HG03196 (cell line): ENCODE results near the gene ASMTL.
"Not testable (repeated sequence)": the region's sequence is repeated elsewhere in the genome, so short reads cannot be mapped to it uniquely, and the experiment has no call there.

Experiments used
- ATAC-seq: cut with Tn5 transposase; IDR thresholded peaks from one replicate; pipeline ENCODE4 v1.9.1; 2021; ENCODE audit not compliant: unreplicated experiment

ASMTL gene

DNA sequence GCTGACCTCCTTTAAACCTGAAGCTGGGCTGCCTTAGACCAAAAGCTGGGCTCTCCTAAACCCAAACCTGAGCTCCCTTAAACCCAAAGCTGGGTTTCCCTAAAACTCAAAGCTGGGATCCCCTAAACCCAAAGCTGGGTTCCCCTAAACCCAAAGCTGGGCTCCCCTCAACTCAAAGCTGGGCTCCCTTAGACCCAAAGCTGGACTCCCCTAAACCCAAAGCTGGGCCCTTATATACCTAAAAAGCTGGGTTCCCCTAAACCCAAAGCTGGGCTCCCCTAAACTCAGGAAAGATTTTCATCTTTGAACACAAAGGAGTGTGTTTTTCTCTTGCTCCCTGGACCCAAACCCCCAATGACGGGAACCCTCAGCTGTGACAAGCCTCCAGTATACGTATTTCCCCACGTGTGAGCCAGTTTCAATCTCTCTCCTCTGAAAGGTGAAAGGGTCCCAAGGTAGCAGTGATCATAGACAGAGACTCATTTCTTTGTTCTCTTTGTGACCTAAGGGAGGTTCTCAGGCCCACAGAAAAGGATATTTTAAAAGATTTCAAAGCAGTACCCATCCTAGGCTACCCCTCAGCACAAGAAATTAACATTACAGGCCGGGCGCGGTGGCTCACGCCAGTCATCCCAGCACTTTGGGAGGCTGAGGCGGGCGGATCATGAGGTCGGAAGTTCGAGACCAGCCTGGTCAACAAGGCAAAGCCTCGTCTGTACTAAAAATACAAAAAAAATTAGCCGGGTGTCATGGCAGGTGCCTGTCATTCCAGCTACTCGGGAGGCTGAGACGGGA lies 31.3 kb upstream of the ASMTL start:
- peak; percentile 42 for ATAC-seq

DNA sequence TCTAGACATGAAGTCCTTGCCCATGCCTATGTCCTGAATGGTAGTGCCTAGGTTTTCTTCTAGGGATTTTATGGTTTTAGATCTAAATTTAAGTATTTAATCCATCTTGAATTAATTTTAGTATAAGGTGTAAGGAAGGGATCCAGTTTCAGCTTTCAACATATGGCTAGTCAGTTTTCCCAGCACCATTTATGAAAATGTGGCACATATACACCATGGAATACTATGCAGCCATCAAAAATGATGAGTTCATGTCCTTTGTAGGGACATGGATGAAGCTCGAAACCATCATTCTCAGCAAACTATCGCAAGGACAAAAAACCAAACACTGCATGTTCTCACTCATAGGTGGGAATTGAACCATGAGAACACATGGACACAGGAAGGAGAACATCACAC lies 29.8 kb upstream of the ASMTL start:
- not testable (repeated sequence) for ATAC-seq

DNA sequence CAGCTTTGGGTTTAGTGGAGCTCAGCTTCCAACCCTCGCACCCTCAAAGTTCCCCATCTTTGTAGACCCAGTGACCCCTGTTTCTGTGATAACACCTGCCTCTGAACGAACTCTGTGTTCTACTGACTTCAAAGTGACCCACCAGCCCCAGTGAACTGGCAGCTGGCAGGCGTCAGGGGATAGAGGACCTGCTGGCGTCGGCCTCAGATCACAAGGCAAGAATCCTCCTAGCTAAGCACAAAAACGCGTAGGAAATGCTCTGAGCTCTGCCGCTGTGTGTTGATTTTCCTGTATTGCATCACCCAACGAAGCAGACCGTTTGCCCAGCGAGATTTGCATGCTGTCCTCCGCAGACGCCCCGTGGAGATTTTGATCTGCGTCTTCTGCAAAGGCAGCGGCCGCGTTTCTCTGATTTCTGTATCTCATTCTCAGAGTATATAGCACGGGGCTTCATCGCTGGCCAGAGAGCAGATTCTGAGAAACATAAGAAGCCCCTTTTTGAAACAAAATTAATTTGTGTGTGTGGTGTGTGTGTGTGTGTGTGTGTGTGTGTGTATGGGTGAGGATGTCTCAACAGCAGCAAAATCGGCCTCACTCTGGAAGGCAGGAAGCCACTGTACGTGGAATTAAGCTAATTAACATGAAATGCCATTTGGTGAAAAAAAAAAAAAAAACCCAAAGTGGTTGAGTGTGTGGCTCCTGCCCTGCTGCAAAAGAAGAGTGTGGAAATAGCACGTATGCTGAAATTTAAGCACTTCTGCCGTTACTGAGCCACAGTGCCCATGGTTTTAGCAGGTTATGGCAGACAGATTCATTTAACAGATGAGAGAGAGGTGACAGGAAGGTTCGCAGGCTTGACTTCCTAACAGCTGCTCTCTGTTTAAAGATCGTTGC lies 29.2 kb upstream of the ASMTL start:
- ATAC-seq, result peak; percentile 61

GRCh38 chrX:1480082-1480785 lies 27.5 kb upstream of the ASMTL start:
- ATAC-seq, result no peak

DNA sequence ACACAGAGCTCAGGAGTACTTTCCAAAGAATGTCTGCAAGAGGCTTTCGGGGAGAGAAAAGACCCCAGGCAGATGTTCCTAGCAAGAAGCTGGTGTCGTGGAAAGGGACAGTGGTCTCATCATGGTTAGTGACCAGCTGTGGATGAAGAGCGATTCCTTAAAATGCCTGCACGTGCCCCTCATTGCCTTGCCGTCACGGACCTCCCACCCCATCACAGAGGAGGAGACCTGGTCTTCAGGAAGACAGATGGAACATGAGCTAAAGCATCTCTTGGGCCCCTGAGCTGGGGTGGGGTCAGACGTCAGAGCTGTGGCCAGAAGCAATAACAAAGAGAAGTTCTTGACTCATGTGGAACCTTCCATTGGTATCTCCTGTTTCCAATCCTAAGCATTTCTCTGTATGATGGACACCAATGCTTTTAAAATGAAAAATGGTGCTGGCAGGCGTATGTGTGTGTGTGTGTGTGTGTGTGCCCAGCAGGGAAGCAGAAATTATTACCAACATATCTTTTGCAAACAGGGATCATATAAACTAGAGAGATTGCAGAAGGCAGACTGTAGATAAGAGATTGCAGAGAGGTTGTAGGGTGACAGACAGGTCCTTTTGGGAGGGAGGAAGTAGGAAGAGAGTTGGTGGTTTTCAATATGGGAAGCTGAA lies 25.2 kb upstream of the ASMTL start:
- ATAC-seq, result no peak

GRCh38 chrX:1477229-1477628 lies 24.5 kb upstream of the ASMTL start:
- no peak for ATAC-seq

- no peak for ATAC-seq
Observed at GRCh38 chrX:1476682-1477081, 24.0 kb upstream of the ASMTL start.

GRCh38 chrX:1475881-1476280 lies 23.2 kb upstream of the ASMTL start:
- no peak for ATAC-seq

DNA sequence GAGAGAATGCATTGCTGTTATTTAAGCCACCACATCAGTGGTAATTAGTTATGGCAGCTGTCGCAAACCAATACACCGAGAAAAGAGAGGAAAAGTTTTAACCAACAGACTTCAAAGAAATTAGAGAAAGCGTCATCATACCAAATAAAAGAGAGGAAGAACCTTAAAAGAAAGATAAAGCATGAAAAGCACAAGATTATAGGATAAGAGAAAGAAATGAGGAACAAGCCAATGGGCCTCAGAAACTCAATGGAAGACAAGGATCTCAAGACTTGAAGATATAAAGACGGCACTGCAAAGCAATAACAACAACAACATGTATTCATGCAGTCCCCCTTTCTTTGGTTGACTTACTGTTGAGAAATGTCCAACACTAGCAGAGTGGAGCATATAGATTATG lies 22.8 kb upstream of the ASMTL start:
- no peak for ATAC-seq

- not testable (repeated sequence) for ATAC-seq
Observed at GRCh38 chrX:1474593-1474992, 21.9 kb upstream of the ASMTL start.

GRCh38 chrX:1472975-1473374 lies 20.3 kb upstream of the ASMTL start:
- no peak for ATAC-seq

- peak; percentile 71 for ATAC-seq
Observed at GRCh38 chrX:1468250-1468772, 15.6 kb upstream of the ASMTL start.

DNA sequence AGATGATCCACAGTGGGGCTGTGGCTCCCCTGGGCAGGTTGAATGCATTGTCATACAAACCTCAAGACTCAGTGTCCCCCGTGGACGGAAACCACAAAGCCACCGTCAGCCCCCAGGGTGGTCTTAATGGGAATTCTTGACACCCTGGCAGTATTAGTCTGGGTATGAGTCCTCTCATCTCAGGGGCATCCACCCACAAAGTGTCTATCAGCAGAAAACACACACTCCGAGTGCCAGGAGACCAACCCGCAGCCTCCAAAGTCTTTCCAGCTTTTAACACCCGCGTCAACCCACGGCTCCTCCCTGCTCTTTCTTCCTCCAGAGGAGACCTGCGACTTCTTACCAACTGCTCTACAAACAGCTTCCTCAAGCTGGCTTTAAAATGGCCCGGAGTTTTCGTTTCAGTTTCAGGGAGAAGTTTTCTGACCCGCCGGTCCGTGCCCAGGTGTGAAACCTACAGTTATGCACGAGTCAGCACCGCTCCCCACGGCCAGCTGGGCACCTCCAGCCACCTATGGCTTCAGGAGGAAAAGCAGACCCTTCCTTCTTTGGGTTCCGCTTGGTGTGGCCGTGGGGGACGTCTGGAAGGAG lies 14.4 kb upstream of the ASMTL start:
- peak; percentile 44 for ATAC-seq

- ATAC-seq, result no peak
Observed at GRCh38 chrX:1466232-1466661, 13.5 kb upstream of the ASMTL start.

DNA sequence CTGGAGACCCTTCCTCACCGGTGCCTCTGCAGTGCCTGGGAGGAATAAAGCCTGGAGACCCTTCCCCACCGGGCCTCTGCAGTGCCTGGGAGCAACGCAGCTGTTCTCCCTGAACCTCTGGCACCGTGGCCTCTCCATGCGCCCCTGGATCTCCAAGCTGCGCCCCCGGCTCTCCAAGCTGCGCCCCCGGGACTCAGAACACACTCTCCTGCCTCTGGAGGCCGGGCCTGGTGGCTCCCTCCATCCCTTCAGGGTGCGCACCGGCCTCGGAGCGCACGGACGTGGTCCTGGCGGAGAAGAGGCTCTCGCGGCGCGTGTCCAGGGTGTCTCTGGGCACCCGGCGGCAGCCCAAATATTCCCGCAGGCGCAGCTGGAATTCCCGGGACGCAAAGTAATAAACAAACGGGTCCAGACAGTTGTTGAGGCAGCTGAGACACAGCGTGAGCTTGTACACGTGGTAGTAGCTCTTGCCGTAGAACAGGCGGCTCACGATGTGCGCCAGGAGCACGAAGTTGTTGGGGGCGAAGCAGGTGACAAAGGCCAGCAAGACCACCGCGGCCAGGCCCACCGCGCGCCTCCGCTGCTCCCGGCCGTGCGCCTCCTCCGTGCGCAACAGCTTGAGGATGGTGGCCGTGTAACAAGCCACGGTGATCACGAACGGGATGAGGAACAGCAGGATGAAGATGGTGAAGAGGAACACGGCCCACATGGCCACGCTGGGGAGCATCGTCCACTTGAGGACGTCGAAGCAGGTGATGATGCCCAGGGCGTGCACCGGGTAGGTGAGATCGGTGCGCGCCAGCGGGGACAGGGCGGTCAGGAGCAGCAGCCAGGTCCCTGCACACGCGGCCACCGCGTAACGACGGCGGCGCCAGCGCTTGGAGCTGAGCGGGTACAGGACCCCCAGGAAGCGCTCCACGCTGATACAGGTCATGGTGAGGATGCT lies 12.8 kb upstream of the ASMTL start:
- no peak for ATAC-seq

- no peak for ATAC-seq
Observed at GRCh38 chrX:1464971-1465285, 12.2 kb upstream of the ASMTL start.

DNA sequence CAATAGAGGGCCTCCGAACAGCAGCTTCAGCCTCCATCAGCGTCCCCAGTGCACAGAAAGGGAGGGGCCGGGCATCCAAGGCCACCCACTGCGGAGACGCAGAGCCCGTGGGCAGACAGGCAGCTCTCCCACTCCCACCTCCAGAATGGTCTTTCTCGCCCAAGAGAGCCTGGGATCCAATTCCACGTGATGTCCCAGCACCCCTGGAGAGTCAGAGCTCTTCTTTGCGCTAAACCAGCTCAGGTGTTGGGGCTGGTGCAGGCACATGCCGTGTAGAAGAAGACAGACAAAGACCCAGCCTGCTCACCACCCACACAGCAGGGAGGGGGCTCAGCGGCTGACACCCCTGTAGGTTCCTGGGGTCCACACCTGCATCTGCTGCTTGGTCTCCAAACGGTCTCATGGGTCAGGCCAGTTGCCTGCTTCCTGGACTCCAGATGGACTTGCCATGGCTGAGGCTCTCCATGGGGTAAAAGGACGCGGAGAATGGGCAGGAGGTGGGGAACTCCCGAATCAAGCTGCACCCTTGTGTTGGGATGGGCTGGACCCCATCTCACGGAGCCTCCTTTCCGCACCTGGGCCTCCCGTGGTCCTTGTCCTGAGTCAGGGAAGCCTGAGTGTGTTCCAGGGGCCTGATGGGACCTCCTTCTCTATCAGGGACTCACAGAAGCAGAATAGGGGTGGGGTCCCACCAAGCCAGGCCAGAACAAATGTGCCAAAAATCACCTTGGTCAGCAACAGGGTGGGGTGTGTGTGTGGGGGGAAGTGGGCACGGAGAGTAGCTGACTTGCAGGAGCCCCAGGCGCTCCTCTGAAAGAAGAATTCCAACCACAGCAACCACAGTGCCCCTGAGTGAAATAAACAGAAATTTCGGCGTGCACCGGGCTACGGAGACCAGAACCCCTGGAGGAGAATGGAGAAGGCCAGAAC lies 11.6 kb upstream of the ASMTL start:
- no peak for ATAC-seq

DNA sequence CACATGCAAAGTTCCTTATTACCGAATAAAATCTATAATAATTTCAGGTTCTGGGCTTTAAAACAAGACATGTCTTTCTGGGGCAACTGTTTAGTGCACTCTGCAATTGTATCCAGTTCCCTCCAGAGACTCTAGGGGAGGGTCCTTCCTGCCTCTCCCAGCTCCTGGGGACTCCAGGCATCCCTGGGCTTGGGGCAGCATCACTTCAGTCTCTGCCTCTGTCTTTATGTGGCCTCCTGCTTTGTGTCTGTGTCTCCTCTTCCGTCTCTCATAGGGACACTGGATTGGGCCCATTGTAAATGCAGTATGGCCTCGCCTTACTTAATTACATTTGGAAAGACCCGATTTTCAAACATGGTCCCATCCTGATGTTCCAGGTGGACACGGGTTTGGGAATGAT lies 10.9 kb upstream of the ASMTL start:
- no peak for ATAC-seq
